NCI-H2107 treated with DMSO at 0.1 percent for 48 hours (cell line): ENCODE results near the gene ABLIM3.
"Not testable (repeated sequence)": the region's sequence is repeated elsewhere in the genome, so short reads cannot be mapped to it uniquely, and the experiment has no call there.

Experiments
- DNase-seq: peaks from one replicate; lab custom pipeline; 2025; ENCODE audit not compliant: unreplicated experiment; lab: John Stamatoyannopoulos, UW

Gene ABLIM3

GRCh38 chr5:149185067-149185466, 43.8 kb downstream of the ABLIM3 start:
- DNase-seq = no peak

- no peak for DNase-seq
Measured at GRCh38 chr5:149186506-149186905, 45.2 kb downstream of the ABLIM3 start.

GRCh38 chr5:149187617-149188016, 46.3 kb downstream of the ABLIM3 start:
- DNase-seq = not testable (repeated sequence)

GRCh38 chr5:149188383-149188782, 47.1 kb downstream of the ABLIM3 start:
- no peak for DNase-seq

GRCh38 chr5:149195337-149195887, 54.1 kb downstream of the ABLIM3 start:
- no peak for DNase-seq

GRCh38 chr5:149195962-149196361, 54.7 kb downstream of the ABLIM3 start:
- DNase-seq = no peak

GRCh38 chr5:149198148-149198547, 56.9 kb downstream of the ABLIM3 start:
- no peak for DNase-seq

GRCh38 chr5:149200355-149200754, 59.1 kb downstream of the ABLIM3 start:
- DNase-seq = no peak

- DNase-seq = no peak
Measured at GRCh38 chr5:149201121-149201637, 59.9 kb downstream of the ABLIM3 start.

- DNase-seq = no peak
Measured at GRCh38 chr5:149202910-149203451, 61.7 kb downstream of the ABLIM3 start.

- DNase-seq = no peak
Measured at GRCh38 chr5:149203921-149204441, 62.7 kb downstream of the ABLIM3 start.

- no peak for DNase-seq
Measured at GRCh38 chr5:149205625-149206523, 64.6 kb downstream of the ABLIM3 start.

GRCh38 chr5:149206524-149207141, 65.3 kb downstream of the ABLIM3 start:
- DNase-seq = no peak

- DNase-seq = no peak
Measured at GRCh38 chr5:149207831-149208230, 66.5 kb downstream of the ABLIM3 start.

- no peak for DNase-seq
Measured at GRCh38 chr5:149210225-149210624, 68.9 kb downstream of the ABLIM3 start.

GRCh38 chr5:149210968-149211490, 69.7 kb downstream of the ABLIM3 start:
- DNase-seq = no peak

GRCh38 chr5:149211566-149211965, 70.3 kb downstream of the ABLIM3 start:
- DNase-seq = no peak

GRCh38 chr5:149212198-149212951, 71.1 kb downstream of the ABLIM3 start:
- no peak for DNase-seq

- DNase-seq = no peak
Measured at GRCh38 chr5:149213264-149213880, 72.1 kb downstream of the ABLIM3 start.
